T1000 (cell line): ENCODE data around the gene RBMX2.
"Not testable (repeated sequence)": the region's sequence is repeated elsewhere in the genome, so short reads cannot be mapped to it uniquely, and the experiment has no call there.

Experiments used
- DNase-seq: peaks from one replicate; lab custom pipeline; 2025; ENCODE audit warnings: mixed read lengths; lab: John Stamatoyannopoulos, UW

The RBMX2 gene

GRCh38 chrX:130401415-130402207, at the start of gene RBMX2:
TSS of gene RBMX2 (plus strand) at chrX:130401987. CDS start at chrX:130402033, 46 bp downstream.
- DNase-seq = peak; percentile 18

DNA sequence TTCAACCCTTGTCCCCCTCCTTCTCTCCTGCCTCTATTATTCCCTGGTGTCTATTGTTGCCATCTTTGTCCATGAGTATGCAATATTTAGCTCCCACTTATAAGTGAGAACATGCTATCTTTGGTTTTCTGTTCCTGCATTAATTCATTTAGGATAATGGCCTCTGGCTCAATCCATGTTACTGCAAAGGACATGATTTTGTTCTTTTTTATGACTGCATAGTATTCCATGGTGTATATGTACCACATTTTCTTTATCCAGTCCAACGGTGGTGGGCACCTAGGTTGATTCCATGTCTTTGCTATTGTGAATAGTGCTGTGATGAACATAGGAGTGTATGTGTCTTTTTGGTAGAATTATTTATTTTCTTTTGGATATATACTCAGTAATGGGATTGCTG, 49.7 kb upstream of the RBMX2 start:
- DNase-seq = not testable (repeated sequence)

DNA sequence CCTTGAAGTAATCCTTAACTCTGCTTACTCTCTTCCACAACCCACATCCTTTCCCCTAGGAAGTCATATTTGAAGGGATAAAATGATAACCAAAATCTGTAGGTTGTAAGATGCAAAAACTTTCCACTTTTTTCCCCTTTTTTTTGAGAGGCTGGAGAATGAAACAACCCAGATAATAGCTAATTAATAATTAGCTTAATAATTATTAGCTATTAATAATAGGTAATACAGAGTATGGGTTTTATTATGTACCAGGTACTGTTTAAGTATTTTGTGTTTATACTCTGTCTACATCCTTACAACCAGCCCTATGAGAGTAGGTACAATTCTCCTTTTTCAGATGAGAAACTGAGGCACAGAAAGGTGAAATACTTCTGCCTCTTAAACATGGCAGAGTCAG, 25.7 kb upstream of the RBMX2 start:
- DNase-seq = no peak

DNA sequence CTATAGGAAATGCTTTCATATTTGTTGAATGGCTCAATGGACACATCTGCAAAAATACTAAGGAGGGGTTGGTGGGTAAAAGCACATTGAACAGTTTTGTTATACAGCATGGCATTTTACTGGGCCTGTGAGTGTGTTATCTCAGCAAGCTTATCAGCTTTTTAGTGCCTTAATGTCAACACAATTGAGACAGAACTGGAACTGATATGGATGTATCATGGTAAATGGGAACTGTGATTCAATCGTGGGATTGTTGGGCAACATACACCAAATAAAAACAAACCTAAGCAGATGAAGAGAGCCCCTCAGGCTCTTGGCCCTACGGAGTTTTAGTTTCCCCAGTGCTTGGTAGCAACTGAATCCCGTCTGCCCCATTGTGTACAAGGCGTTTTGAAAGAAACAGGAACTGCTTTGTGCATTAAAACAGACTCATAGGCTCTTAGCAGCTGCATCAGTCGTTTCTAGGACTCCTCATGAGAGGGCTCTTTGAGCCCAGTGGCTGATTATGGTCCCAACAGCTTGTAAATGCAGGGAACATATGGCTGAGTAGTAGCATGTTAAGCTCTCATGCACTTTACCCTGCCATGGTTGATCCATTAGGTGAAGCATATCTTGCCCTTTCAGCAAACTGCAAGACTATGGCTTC, 23.6 kb upstream of the RBMX2 start:
- no peak for DNase-seq

DNA sequence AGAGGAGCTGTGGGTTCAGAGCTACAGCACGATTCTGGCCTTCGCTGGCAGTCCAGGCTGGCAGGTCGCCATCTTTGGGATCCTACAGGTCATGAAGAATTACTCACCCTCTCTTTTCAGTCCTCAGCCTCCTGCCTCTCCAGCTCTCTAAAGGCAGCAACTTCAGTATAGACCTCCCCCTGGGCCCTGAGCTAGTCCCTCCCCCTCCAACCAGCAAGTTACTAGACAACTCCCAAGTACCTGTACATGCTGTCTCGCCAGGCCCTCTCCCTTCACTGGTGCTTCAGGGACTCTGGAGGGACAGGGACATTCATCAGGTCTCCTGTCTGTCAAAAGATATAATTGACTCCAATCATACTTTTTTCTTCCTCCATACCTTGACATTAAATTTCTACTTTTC, 16.3 kb upstream of the RBMX2 start, which contains the start of gene GPR119:
Gene GPR119, minus strand, starts transcription at position 155 of the 400 bp plus-strand sequence. CDS start 227 bp downstream, outside the sequence.
- DNase-seq = no peak

GRCh38 chrX:130386408-130386808, 15.4 kb upstream of the RBMX2 start:
- no peak for DNase-seq

- DNase-seq = peak; percentile 1
These were observed 8.2 kb upstream of the RBMX2 start for GRCh38 chrX:130393451-130394074.

DNA sequence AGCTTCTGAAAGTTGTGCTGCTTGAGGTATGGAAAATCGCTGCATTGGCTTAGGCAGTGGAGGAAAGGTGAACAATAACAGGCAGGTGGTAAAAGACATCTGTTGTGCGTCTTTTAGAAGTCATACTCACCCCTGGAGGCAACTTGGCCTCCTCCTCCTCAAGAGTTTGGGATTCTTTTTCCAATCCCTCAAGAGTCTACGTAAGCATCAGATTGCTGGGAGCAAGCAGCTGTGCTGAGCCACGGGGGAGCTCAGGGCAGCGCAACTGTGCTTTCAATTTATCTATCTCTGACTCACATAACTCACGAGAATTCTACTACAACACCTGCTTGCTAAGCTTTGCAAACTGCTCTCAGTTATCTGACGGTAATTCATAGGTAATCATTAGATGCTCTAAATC, 6.4 kb upstream of the RBMX2 start:
- no peak for DNase-seq

DNA sequence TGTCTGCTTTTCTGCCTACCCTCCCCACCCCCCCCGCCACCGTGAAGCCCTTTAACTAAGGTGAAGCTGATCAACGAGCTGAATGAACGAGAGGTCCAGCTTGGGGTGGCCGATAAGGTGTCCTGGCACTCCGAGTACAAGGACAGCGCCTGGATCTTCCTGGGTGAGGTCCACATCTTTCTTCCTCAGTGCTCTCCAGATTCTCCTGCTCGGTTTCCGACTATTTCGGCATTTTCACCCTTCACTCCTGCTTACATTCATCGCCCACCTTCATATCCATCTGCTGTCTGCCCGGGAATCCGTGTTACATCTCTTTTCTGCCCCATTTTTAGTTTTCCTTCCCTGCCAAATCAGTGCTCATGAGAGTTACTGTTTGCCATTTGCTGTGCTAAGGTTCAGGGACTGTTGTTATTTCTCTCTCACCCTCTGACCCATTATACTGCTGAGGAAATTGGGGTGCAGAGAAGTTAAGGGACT, 459 bp downstream of the RBMX2 start:
- DNase-seq = no peak

DNA sequence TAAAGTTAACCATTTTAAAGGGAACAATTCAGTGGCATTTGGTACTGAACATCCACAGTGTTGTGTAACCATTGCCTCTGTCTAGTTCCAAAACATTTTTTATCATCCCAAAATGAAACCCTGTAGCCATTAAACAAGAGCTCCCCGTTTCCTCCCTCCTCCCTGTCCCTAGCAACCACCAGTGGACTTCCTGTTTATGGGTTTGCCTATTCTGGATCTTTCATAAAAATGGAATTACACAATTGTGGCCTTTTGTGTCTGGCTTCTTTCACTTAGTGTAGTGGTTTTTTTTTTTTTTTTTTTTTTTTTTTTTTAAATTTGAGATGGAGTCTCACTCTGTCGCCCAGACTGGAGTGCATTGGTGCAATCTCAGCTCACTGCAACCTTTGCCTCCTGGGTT, 11.6 kb downstream of the RBMX2 start:
- DNase-seq = no peak

- no peak for DNase-seq
These were observed 13.0 kb downstream of the RBMX2 start for GRCh38 chrX:130414800-130415199.

DNA sequence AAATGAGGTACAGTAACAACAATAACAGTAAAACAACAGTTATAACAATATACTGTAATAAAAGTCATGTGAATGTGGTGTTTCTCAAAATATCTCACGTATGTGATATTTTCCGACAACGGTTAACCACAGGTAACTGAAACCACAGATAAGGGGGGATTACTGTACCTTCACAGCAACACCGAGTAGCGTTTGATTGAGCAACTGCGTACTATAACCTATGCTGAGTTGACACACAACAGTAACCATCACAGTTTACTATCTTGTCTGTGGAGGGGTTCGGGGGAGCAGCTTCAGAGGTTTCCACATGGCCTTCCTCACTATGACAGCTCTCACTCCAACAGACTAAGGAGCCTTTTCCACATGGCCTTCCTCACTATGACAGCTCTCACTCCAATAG, 13.4 kb downstream of the RBMX2 start:
- DNase-seq = no peak

DNA sequence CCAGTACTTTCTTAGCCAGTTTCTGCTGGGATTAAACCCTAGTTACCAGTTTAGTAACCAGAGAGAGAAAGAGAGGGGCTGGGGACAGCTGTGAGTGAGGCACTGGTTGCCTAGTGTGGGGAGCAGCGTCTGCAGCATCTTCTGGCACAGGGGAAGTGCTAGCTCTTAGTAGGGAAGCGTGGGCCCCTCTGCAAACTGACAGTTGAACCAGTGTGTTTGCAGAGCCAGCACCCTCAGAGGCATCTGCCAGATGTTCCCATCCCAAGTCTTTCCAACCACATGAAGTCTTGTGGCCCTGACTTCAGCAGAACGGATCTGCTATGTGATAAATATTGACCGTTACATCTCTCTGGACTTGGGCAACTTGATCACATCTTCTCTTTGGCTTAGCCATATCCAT, 15.0 kb downstream of the RBMX2 start:
- DNase-seq = no peak

GRCh38 chrX:130418066-130418465, 16.3 kb downstream of the RBMX2 start:
- DNase-seq = no peak

GRCh38 chrX:130418740-130419139, 17.0 kb downstream of the RBMX2 start:
- no peak for DNase-seq

DNA sequence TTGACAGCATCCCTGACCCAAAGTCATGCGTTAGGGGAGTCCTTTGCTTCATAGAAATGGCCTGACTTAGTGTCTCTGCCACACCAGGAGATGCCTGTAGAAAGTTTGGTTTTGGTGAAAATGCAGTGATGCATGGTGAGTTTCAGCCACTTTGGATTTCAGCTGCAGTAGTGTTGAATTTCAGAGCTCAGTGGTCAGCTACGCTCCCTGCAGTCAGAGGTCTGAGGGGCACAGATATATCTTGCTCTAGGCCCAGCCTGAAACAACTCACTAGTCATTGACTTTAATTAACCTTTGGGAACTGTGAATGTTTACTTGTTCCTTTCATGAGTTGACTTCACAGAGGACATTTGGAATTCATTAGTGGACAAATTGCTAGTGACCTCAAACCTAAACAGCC, 17.5 kb downstream of the RBMX2 start:
- DNase-seq = no peak

DNA sequence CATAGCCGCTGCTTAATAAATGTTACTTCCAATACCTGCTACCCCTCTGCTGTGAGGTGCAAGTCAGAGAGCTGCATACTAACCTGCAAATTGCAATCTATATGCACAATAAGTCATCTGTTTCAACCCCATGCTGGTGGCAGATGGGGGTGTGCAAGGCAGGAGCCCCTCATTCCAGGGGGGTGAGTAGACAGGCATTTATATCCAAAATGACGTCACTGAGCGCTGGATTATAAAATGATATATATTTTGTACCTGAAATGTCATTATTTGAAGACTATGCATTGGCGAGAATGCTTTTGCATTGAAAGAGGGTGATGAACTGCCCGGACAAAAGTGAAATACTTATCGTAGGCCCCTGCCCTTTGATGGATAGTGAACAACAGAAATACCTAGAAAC, 24.7 kb downstream of the RBMX2 start:
- no peak for DNase-seq

- not testable (repeated sequence) for DNase-seq
These were observed 27.4 kb downstream of the RBMX2 start for GRCh38 chrX:130429236-130429635.

DNA sequence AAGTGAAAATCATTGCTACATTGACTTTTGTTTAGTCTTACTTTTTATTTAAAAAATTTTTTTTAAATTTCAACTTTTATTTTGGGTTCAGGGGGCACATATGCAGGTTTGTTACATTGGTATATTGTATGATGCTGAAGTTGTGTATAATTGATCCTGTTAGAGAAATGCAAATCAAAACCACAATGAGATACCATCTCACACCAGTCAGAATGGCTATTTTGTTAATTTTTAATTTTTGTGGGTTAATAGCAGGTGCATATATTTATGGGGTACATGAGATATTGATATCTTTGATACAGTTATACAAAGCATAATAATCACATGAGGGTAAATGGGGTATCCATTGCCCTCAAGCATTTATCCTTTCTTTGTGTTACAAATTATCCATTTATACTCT, 34.1 kb downstream of the RBMX2 start:
- no peak for DNase-seq

DNA sequence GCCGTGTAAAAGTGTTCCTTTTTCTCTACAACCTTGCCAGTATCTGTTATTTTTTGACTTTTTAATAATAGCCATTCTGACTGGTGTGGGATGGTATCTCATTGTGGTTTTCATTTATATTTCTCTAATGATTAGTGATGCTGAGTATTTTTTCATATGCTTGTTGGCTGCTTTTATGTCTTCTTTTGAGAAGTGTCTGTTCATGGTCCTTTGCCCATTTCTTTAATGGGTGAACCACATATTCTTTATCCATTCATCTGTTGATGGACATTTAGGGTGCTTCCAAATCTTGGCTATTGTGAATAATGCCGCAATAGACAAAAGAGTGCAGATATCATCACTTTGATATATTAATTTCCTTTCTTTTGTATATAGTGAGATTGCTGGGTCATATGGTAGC, 36.2 kb downstream of the RBMX2 start:
- not testable (repeated sequence) for DNase-seq

DNA sequence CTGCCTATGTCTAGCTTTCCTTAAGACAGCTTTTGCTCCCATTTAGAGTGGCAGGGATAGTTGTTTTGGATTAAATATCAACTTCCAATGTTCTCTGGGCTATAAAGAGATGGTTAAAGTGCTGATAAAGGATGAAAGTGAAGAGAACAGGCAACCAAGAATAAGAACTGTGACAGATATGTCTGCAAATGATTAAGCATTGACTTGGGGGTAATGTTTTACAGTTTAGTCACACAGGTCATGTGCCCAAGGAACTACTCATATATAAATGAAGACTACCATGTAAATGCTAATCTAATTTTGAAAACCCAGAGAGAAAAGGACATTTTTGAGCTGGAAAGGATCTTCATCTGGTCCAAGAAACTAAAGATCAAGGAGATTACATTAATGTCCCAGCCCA, 42.1 kb downstream of the RBMX2 start:
- DNase-seq = no peak

GRCh38 chrX:130444641-130445336, 43.0 kb downstream of the RBMX2 start:
- no peak for DNase-seq
